ENCODE data around the gene GOLGA6L2.

DNA sequence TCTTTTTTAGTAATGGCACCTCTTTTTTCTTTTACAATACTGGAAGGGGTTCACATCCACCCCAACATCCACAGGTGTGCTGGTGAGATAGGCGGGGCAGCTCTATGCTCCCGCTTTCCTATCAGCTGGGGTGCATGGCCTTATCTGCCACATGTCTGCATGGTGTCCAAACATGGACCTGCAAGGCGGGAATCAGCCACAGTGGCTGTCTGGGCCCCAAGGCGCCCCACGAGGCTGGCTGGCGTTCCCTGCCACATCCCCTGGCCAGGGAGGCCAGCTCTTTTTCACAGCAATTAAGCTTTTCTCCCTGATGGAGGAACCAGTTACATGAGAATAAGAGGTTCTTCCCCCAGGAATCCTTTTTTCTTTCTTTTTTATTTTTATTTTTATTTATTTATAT lies 30.9 kb upstream of the GOLGA6L2 start:
- TF ChIP-seq, protein P1, sequence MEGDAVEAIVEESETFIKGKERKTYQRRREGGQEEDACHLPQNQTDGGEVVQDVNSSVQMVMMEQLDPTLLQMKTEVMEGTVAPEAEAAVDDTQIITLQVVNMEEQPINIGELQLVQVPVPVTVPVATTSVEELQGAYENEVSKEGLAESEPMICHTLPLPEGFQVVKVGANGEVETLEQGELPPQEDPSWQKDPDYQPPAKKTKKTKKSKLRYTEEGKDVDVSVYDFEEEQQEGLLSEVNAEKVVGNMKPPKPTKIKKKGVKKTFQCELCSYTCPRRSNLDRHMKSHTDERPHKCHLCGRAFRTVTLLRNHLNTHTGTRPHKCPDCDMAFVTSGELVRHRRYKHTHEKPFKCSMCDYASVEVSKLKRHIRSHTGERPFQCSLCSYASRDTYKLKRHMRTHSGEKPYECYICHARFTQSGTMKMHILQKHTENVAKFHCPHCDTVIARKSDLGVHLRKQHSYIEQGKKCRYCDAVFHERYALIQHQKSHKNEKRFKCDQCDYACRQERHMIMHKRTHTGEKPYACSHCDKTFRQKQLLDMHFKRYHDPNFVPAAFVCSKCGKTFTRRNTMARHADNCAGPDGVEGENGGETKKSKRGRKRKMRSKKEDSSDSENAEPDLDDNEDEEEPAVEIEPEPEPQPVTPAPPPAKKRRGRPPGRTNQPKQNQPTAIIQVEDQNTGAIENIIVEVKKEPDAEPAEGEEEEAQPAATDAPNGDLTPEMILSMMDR (IDR thresholded peaks at IDR 0.05; ENCODE audit: insufficient read depth, low read length, poor library complexity, severe bottlenecking): no peak
- TF ChIP-seq EZH2phosphoT487 (conservative IDR thresholded peaks at IDR 0.05; ENCODE audit: low read length): no peak

All from SU-DHL-6 (cell line).